Testis (tissue), 2 donors: ENCODE data around the gene TBC1D21.

Experiments
- POLR2A ChIP-seq: fragments of 450-650 bp; IDR thresholded peaks from one replicate; pipeline ENCODE4 v1.6.1; 2017; ENCODE audit warnings: antibody characterized with exemption, mild to moderate bottlenecking, moderate library complexity
- TF ChIP-seq, protein P1 (sequence below), 3 experiments: fragments of 450-650 bp in 2 of 3; fragments of 200-600 bp in 1 of 3; sonication (generic) in 1 of 3; IDR thresholded peaks; one replicate each; pipeline ENCODE4 v1.5.1; 2016 to 2019; ENCODE audit warnings: antibody characterized with exemption in 3 of 3, mild to moderate bottlenecking in 2 of 3, moderate library complexity in 1 of 3

DNA sequence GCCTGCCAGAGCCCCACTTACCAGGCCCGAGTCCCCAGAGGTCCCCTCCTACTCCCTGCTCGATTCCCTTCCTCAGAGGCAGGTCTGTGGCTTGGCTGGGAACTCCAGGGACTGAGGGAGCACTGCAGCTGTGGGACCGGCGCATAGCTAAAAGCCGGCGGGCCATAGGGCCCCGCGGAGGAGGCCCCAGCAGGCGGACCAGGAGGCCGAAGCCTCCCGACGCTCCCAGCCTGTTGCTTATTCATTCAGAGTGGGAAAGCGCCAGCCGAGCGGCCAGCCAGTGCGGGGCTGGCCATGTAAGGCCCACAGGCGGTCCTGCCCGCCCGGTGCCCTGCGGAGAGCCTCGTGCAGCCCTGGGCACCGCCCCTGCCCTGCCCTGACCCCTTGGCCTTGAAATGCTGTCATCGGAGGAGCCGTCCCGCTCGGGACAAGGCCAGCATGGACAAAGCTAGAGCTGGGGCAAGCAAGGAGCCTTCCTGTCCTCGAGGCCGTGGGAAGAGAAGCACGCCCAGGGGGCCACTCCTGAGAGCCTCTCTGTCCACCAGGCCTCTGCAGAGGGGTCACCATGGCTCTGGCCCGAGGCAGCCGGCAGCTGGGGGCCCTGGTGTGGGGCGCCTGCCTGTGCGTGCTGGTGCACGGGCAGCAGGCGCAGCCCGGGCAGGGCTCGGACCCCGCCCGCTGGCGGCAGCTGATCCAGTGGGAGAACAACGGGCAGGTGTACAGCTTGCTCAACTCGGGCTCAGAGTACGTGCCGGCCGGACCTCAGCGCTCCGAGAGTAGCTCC is 53.0 kb downstream of the TBC1D21 start, which contains the start of gene LOXL1:
- TF ChIP-seq, protein P1, sequence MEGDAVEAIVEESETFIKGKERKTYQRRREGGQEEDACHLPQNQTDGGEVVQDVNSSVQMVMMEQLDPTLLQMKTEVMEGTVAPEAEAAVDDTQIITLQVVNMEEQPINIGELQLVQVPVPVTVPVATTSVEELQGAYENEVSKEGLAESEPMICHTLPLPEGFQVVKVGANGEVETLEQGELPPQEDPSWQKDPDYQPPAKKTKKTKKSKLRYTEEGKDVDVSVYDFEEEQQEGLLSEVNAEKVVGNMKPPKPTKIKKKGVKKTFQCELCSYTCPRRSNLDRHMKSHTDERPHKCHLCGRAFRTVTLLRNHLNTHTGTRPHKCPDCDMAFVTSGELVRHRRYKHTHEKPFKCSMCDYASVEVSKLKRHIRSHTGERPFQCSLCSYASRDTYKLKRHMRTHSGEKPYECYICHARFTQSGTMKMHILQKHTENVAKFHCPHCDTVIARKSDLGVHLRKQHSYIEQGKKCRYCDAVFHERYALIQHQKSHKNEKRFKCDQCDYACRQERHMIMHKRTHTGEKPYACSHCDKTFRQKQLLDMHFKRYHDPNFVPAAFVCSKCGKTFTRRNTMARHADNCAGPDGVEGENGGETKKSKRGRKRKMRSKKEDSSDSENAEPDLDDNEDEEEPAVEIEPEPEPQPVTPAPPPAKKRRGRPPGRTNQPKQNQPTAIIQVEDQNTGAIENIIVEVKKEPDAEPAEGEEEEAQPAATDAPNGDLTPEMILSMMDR (IDR thresholded peaks at IDR 0.05), result no peak
- no peak for TF ChIP-seq POLR2A
